ENCODE results near the gene USP50.
A peak's percentile ranks its signal among the peaks of the same experiment; 100 is the strongest.

USP50 gene

GRCh38 chr15:50562735-50563640 is 16.5 kb upstream of the USP50 start:
- TF ChIP-seq CTCF (conservative IDR thresholded peaks at IDR 0.05) = no peak
- H3K27ac ChIP-seq = no peak overlapping the region

- H3K27ac ChIP-seq = no peak overlapping the region
- TF ChIP-seq CTCF (conservative IDR thresholded peaks at IDR 0.05) = no peak
These were observed 11.5 kb upstream of the USP50 start for GRCh38 chr15:50558012-50558411.

- no peak overlapping the region for H3K27ac ChIP-seq
- TF ChIP-seq CTCF (conservative IDR thresholded peaks at IDR 0.05) = no peak
These were observed 10.3 kb upstream of the USP50 start for GRCh38 chr15:50556642-50557371.

- no peak overlapping the region for H3K27ac ChIP-seq
- no peak for TF ChIP-seq CTCF (conservative IDR thresholded peaks at IDR 0.05)
These were observed 5.8 kb upstream of the USP50 start for GRCh38 chr15:50552238-50552637.

GRCh38 chr15:50549326-50549725 is 2.9 kb upstream of the USP50 start:
- no peak for TF ChIP-seq CTCF (conservative IDR thresholded peaks at IDR 0.05)
- no peak overlapping the region for H3K27ac ChIP-seq

- H3K27ac ChIP-seq = peak overlapping the region; percentile 36; the same call in 1 of the 2 replicates
These were observed 2.1 kb downstream of the USP50 start for GRCh38 chr15:50544368-50544767.

More at GRCh38 chr15:50544368-50544767, 2.1 kb downstream of the USP50 start:
- TF ChIP-seq CTCF (conservative IDR thresholded peaks at IDR 0.05) = no peak
